Spinal cord (tissue), 10 donors: ENCODE results near the gene HLA-E. TPM values are rescaled to one million over a fixed set of nuclear protein-coding genes. Genes with fewer than 3 reads are reported as not detected.
"Not testable (repeated sequence)": the region's sequence is repeated elsewhere in the genome, so short reads cannot be mapped to it uniquely, and the experiment has no call there.

ENCODE experiments used
- DNase-seq, 6 donors: peaks; one replicate each; pipeline versions ENCODE4 v3.0.0 to v3.0.0-alpha.2; 2013 to 2015; ENCODE audit warnings: low spot score in 6 of 6, low read depth in 4 of 6
- H3K27ac ChIP-seq: one replicate; pipeline ENCODE4 v1.5.1; 2013; ENCODE audit warnings: low read depth, low read length, control low read depth
- H3K27me3 ChIP-seq: one replicate; pipeline ENCODE4 v1.6.1; 2013; ENCODE audit warnings: low read length; ENCODE audit not compliant: control insufficient read depth, insufficient read depth
- H3K36me3 ChIP-seq: one replicate; pipeline ENCODE4 v1.6.1; 2013; ENCODE audit warnings: low read length; ENCODE audit not compliant: control insufficient read depth, insufficient read depth
- H3K4me1 ChIP-seq: one replicate; pipeline ENCODE4 v1.6.1; 2013; ENCODE audit warnings: low read length; ENCODE audit not compliant: control insufficient read depth, insufficient read depth
- H3K4me3 ChIP-seq: one replicate; pipeline ENCODE4 v1.5.1; 2013; ENCODE audit warnings: low read depth, low read length, control low read depth
- H3K9me3 ChIP-seq: one replicate; pipeline ENCODE4 v1.6.1; 2013; ENCODE audit warnings: low read length; ENCODE audit not compliant: control insufficient read depth, insufficient read depth
- WGBS: methylation state at CpG from one replicate; pipeline ENCODE4 v1.1.5; 2013; ENCODE audit warnings: missing lambda C conversion rate; ENCODE audit not compliant: insufficient coverage; 5-methylcytosine and 5-hydroxymethylcytosine counted together
- polyA plus RNA-seq, 2 donors: library from polyadenylated mRNA; unstranded; fragments of 120-200 nt; gene quantifications; one replicate each; pipeline ENCODE4 v1.2.1, GENCODE V29; 2013; ENCODE audit not compliant: insufficient read length in 2 of 2
- total RNA-seq, 2 donors: library from RNA; depleted of rRNA in 1 of 2; stranded (reverse); fragments of 120-200 nt in 1 of 2; fragments of >200 nt in 1 of 2; gene quantifications; one replicate each; pipeline versions ENCODE4 v1.2.3 to v1.2.4, GENCODE V29; 2013 to 2014
- donor health status: healthy.

Gene HLA-E
- total and polyA plus RNA-seq, 4 donors: 78.9 to 173 (median 92.8) TPM

- Histone ChIP-seq H3K4me3 (peak overlapping the region; percentile 41), H3K27me3 (peaks cover 14% of the 10 kb centered on the region)
- H3K4me1 ChIP-seq, H3K27ac ChIP-seq, H3K36me3 ChIP-seq, H3K9me3 ChIP-seq, DNase-seq: not testable (repeated sequence)
- WGBS: no CpG with 5 or more reads among the region's 9 CpGs
Observed at GRCh38 chr6:30516754-30517076, 27.4 kb downstream of the HLA-E start.

DNA sequence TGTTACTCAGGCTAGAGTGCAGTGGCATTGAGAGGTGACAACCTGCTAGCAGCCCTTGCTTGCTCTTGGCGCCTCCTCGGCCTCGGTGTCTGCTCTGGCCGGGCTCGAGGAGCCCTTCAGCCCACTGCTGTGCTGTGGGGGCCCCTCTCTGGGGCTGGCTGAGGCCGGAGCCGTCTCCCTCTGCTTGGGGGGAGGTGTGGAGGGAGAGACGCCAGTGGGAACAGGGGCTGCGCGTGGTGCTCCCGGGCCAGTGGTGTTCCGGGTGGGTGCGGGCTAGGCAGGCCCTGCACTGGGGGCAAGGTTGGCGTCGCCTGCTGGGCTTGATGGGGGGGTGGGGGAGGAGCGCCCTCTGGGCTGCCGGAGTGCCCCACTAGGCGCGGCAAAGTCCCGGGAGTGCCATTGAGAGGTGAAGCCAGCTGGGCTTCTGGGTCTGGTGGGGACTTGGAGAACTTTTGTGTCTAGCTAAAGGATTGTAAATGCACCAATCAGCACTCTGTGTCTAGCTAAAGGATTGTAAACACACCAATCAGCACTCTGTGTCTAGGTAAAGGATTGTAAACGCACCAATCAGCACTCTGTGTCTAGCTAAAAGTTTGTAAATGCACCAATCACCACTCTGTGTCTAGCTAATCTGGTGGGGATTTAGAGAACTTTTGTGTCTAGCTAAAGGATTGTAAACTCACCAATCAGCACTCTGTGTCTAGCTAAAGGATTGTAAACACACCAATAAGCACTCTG is 28.6 kb downstream of the HLA-E start:
- WGBS: 98% methylated on average over 20 of the region's 21 CpGs

DNA sequence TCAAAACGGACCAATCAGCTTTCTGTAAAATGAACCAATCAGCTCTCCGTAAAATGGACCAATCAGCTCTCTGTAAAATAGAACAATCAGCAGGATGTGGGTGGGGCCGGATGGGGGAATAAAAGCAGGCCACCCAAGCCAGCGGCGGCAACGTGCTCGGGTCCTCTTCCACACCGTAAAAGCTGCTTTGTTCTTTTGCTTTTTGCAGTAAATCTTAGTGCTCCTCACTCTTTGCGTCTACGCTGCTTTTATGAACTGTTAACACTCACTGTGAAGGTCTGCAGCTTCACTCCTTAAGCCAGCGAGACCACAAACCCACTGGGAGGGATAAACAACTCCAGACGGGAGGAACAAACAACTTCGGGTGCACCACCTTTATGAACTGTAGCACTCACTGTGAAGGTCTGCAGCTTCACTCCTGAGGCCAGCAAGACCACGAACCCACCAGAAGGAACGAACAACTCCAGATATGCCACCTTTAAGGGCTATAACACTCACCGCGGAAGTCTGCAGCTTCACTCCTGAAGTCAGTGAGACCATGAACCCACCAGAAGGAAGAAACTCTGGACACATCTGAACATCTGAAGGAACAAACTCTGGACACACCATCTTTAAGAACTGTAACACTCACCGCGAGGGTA is 29.3 kb downstream of the HLA-E start:
- H3K9me3 ChIP-seq, H3K36me3 ChIP-seq, H3K4me1 ChIP-seq, H3K27ac ChIP-seq, DNase-seq, H3K4me3 ChIP-seq: not testable (repeated sequence)
- 83% methylated on average over 15 of the region's 19 CpGs for WGBS
- peaks cover 14% of the 10 kb centered on the region for H3K27me3 ChIP-seq

More for the DNA sequence above, 28.6 kb downstream of the HLA-E start:
- H3K27ac ChIP-seq, H3K4me1 ChIP-seq, H3K9me3 ChIP-seq, DNase-seq, H3K36me3 ChIP-seq, H3K4me3 ChIP-seq: not testable (repeated sequence)
- H3K27me3 ChIP-seq: peaks cover 14% of the 10 kb centered on the region

- Histone ChIP-seq H3K36me3 (no peaks in the 10 kb centered on the region), H3K4me1 (no peaks in the 10 kb centered on the region), H3K27ac (no peak overlapping the region), H3K4me3 (no peak overlapping the region), H3K9me3 (no peaks in the 10 kb centered on the region), H3K27me3 (peaks cover 10% of the 10 kb centered on the region)
- 86% methylated on average over 6 of the region's 6 CpGs for WGBS
- no peak for DNase-seq
Observed at GRCh38 chr6:30520522-30520921, 31.2 kb downstream of the HLA-E start.

- H3K27ac ChIP-seq, H3K36me3 ChIP-seq, H3K27me3 ChIP-seq, DNase-seq, H3K9me3 ChIP-seq, H3K4me1 ChIP-seq, H3K4me3 ChIP-seq: not testable (repeated sequence)
- WGBS: 84% methylated on average over 7 of the region's 7 CpGs
Observed at GRCh38 chr6:30521082-30521481, 31.8 kb downstream of the HLA-E start.

GRCh38 chr6:30521952-30522351 is 32.6 kb downstream of the HLA-E start:
- 78% methylated on average over 4 of the region's 5 CpGs for WGBS
- not testable (repeated sequence) for DNase-seq, H3K4me1 ChIP-seq, H3K36me3 ChIP-seq, H3K4me3 ChIP-seq, H3K27ac ChIP-seq, H3K9me3 ChIP-seq, H3K27me3 ChIP-seq

DNA sequence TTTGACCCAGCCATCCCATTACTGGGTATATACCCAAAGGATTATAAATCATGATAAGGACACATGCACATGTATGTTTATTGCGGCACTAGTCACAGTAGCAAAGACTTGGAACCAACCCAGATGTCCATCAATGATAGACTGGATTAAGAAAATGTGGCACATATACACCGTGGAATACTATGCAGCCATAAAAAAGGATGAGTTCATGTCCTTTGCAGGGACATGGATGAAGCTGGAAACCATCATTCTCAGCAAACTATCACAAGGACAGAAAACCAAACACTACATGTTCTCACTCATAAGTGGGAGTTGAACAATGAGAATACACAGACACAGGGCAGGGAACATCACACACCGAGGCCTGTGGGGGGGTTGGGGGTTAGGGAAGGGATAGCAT is 37.1 kb downstream of the HLA-E start:
- not testable (repeated sequence) for H3K9me3 ChIP-seq, H3K27ac ChIP-seq, DNase-seq, H3K4me1 ChIP-seq, H3K36me3 ChIP-seq, H3K27me3 ChIP-seq, H3K4me3 ChIP-seq
- no CpG with 5 or more reads among the region's 3 CpGs for WGBS

- not testable (repeated sequence) for H3K27me3 ChIP-seq, H3K36me3 ChIP-seq, H3K4me1 ChIP-seq, H3K27ac ChIP-seq, H3K9me3 ChIP-seq, DNase-seq, H3K4me3 ChIP-seq
- WGBS: 87% methylated on average over 12 of the region's 17 CpGs
Observed at GRCh38 chr6:30529349-30529875, 40.1 kb downstream of the HLA-E start.

- Histone ChIP-seq H3K4me3 (no peak overlapping the region), H3K36me3 (no peaks in the 10 kb centered on the region), H3K4me1 (no peaks in the 10 kb centered on the region), H3K27me3 (no peaks in the 10 kb centered on the region), H3K27ac (no peak overlapping the region), H3K9me3 (no peaks in the 10 kb centered on the region)
- no peak for DNase-seq
- 71% methylated on average over 1 of the region's 2 CpGs for WGBS
Observed at GRCh38 chr6:30530014-30530413, 40.7 kb downstream of the HLA-E start.
